Transverse colon (tissue), 4 donors: Measurements from ENCODE around the gene MED12L. TPM values are rescaled to one million over a fixed set of nuclear protein-coding genes. Genes with fewer than 3 reads are reported as not detected.

Experiments
- DNase-seq: peaks from one replicate; pipeline ENCODE4 v3.0.0-alpha.2; 2019
- H3K27ac ChIP-seq, 4 donors: fragments of 200-600 bp; sonication (generic); 2 replicates each; pipeline ENCODE4 v1.5.1; 2016 to 2018; ENCODE audit warnings: inconsistent platforms in 4 of 4
- H3K27me3 ChIP-seq: fragments of 200-600 bp; sonication (generic); 2 replicates; pipeline ENCODE4 v1.5.1; 2017; ENCODE audit warnings: inconsistent platforms
- H3K36me3 ChIP-seq, 4 donors: fragments of 200-600 bp; sonication (generic); 2 replicates each; pipeline ENCODE4 v1.5.1; 2017 to 2019; ENCODE audit warnings: inconsistent platforms in 4 of 4
- H3K4me1 ChIP-seq, 4 donors: fragments of 200-600 bp; sonication (generic); 2 replicates each; pipeline ENCODE4 v1.5.1; 2017 to 2020; ENCODE audit warnings: inconsistent platforms in 4 of 4
- H3K4me3 ChIP-seq, 4 donors: fragments of 200-600 bp; sonication (generic); 1 replicate in 1 of 4; 2 replicates in 3 of 4; pipeline versions ENCODE4 v1.5.1 to v1.6.1; 2017 to 2019; ENCODE audit warnings: inconsistent platforms in 4 of 4
- H3K9me3 ChIP-seq, 2 donors: fragments of 200-600 bp; sonication (generic); 2 replicates each; pipeline ENCODE4 v1.5.1; 2017 to 2019; ENCODE audit warnings: inconsistent platforms in 2 of 2
- CTCF ChIP-seq, 5 experiments: fragments of 200-600 bp in 3 of 5; fragments of 450-650 bp in 2 of 5; sonication (generic) in 3 of 5; IDR thresholded peaks; 1 replicate in 2 of 5; 2 replicates in 3 of 5; pipeline ENCODE4 v1.5.1; 2016 to 2017; ENCODE audit warnings: antibody characterized with exemption in 5 of 5, inconsistent platforms in 3 of 5, mild to moderate bottlenecking in 2 of 5, moderate library complexity in 1 of 5
- EP300 ChIP-seq: sonication (generic); formaldehyde crosslinking; IDR thresholded peaks from one replicate; pipeline ENCODE4 v1.6.1; 2017; ENCODE audit warnings: antibody characterized with exemption, low read depth
- POLR2A ChIP-seq: fragments of 450-650 bp; IDR thresholded peaks from one replicate; pipeline ENCODE4 v1.6.1; 2016; ENCODE audit warnings: antibody characterized with exemption, mild to moderate bottlenecking, moderate library complexity
- POLR2AphosphoS5 ChIP-seq, 3 donors: sonication (generic); formaldehyde crosslinking; IDR thresholded peaks; one replicate each; pipeline ENCODE4 v1.6.1; 2016; ENCODE audit warnings: antibody characterized with exemption in 3 of 3
- WGBS, 2 donors: methylation state at CpG; one replicate each; pipeline ENCODE4 v1.1.5; 2018; ENCODE audit warnings: low coverage in 1 of 2; 5-methylcytosine and 5-hydroxymethylcytosine counted together
- in situ Hi-C, 4 donors: fragments of 200-750 bp; cut with MboI; loops; one replicate each; pipeline versions ENCODE4 v1.15.0 to v1.15.1; 2017; ENCODE audit warnings: low sequenced_read_pairs in 3 of 4, low pct_ligation_motif_present in 1 of 4, low pct_unique_long_range_greater_than_20kb in 1 of 4
- intact Hi-C: fragments of 100-400 bp; cut with DNase I; formaldehyde crosslinking; loops from one replicate; pipeline ENCODE4 v1.15.1; 2023; ENCODE audit warnings: low total_unique reads
- total RNA-seq, 4 donors: library from RNA; depleted of rRNA; stranded (reverse); fragments of >200 nt; gene quantifications; one replicate each; pipeline ENCODE4 v1.1.0, GENCODE V29; 2016

Gene MED12L
- total RNA-seq, 4 donors from 2014 or later: under 0.01 to 8.6 (median 0.64) TPM

GRCh38 chr3:151384741-151385174 lies 299.3 kb downstream of the MED12L start, which contains the start of gene P2RY12:
Gene P2RY12 (minus strand): TSS chr3:151384753. CDS start chr3:151338845, 45,908 bp downstream.
- Histone ChIP-seq H3K27ac (peak within 1 kb of the TSS; percentile 6 to 57 (median 50)), H3K4me1 (peaks cover 0 to 29% (median 8%) of the 10 kb centered on the region in 4 donors), H3K27me3 (no peaks in the 10 kb centered on the region), H3K4me3 (peak within 1 kb of the TSS in 2 of 4 donors; percentile 3 to 5), H3K36me3 (no peaks in the 10 kb centered on the region), H3K9me3 (no peaks in the 10 kb centered on the region)
- TF ChIP-seq POLR2AphosphoS5 (IDR thresholded peaks at IDR 0.05): no peak
- TF ChIP-seq POLR2A: no peak
- no peak for TF ChIP-seq CTCF (IDR thresholded peaks at IDR 0.05)
- TF ChIP-seq EP300: no peak
- in situ Hi-C loops (no loop called here), intact Hi-C loops (no loop called here)
- no peak for DNase-seq
- WGBS, 2 donors: 67 to 79% methylated on average over 4 of the region's 4 CpGs

- intact Hi-C loops: no loop called here
- no peak overlapping the region for H3K4me3 ChIP-seq
Observed at GRCh38 chr3:151386056-151386455, 300.6 kb downstream of the MED12L start.

GRCh38 chr3:151387432-151387831 lies 302.0 kb downstream of the MED12L start:
- no peaks in the 10 kb centered on the region for H3K27me3 ChIP-seq
- 76 to 82% methylated on average over 5 of the region's 5 CpGs for WGBS, 2 donors
- TF ChIP-seq EP300: no peak
- TF ChIP-seq POLR2AphosphoS5 (IDR thresholded peaks at IDR 0.05): no peak
- no peak for TF ChIP-seq CTCF (IDR thresholded peaks at IDR 0.05)
- TF ChIP-seq POLR2A: no peak
- no peaks in the 10 kb centered on the region for H3K36me3 ChIP-seq
- peaks cover 0 to 23% (median 5%) of the 10 kb centered on the region in 4 donors for H3K4me1 ChIP-seq
- intact Hi-C loops: no loop called here
- no peak overlapping the region for H3K4me3 ChIP-seq
- H3K27ac ChIP-seq: no peak overlapping the region
- in situ Hi-C loops: no loop called here
- no peaks in the 10 kb centered on the region for H3K9me3 ChIP-seq
- DNase-seq: no peak

More at GRCh38 chr3:151386056-151386455, 300.6 kb downstream of the MED12L start:
- no peaks in the 10 kb centered on the region for H3K27me3 ChIP-seq
- H3K4me1 ChIP-seq: peaks cover 0 to 29% (median 8%) of the 10 kb centered on the region in 4 donors
- no peak for DNase-seq
- 91 to 94% methylated on average over 4 of the region's 4 CpGs for WGBS, 2 donors
- H3K36me3 ChIP-seq: no peaks in the 10 kb centered on the region
- TF ChIP-seq POLR2A (no peak), POLR2AphosphoS5 (IDR thresholded peaks at IDR 0.05) (no peak), CTCF (IDR thresholded peaks at IDR 0.05) (no peak), EP300 (no peak)
- no peaks in the 10 kb centered on the region for H3K9me3 ChIP-seq
- H3K27ac ChIP-seq: no peak overlapping the region
- in situ Hi-C loops: no loop called here

GRCh38 chr3:151387842-151388241 lies 302.4 kb downstream of the MED12L start:
- TF ChIP-seq EP300 (no peak), POLR2A (no peak), CTCF (IDR thresholded peaks at IDR 0.05) (no peak), POLR2AphosphoS5 (IDR thresholded peaks at IDR 0.05) (no peak)
- no peak overlapping the region for H3K4me3 ChIP-seq
- 74 to 80% methylated on average over 5 to 9 of the region's 9 CpGs for WGBS, 2 donors
- no peaks in the 10 kb centered on the region for H3K27me3 ChIP-seq
- no peaks in the 10 kb centered on the region for H3K36me3 ChIP-seq
- peaks cover 0 to 19% (median 4%) of the 10 kb centered on the region in 4 donors for H3K4me1 ChIP-seq
- DNase-seq: no peak
- H3K27ac ChIP-seq: no peak overlapping the region
- H3K9me3 ChIP-seq: no peaks in the 10 kb centered on the region
- in situ Hi-C loops: no loop called here
- intact Hi-C loops: no loop called here
